Measurements from ENCODE around the gene ATAD5. TPM values are rescaled to one million over a fixed set of nuclear protein-coding genes. Genes with fewer than 3 reads are reported as not detected.
"Not testable (repeated sequence)": the region's sequence is repeated elsewhere in the genome, so short reads cannot be mapped to it uniquely, and the experiment has no call there.

ATAD5 gene
- total and polyA plus RNA-seq, 8 donors: 0.15 to 9.7 (median 0.97) TPM

DNA sequence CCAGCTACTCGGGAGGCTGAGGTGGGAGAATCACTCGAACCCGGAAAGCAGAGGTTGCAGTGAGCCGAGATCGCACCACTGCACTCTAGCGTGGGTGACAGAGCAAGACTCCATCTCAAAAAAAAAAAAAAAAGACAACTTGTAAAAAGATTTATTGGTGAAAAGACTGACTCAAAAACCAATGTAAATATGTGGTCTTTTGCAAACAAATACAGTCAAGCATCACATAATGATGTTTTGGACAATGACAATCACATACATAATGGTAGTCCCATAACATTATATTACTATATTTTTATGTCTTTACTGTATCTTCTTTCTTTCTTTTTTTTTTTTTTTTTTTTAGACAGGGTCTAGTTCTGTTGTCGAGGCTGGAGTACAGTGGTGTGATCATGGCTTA, 15.6 kb upstream of the ATAD5 start:
- TF ChIP-seq, protein P1, sequence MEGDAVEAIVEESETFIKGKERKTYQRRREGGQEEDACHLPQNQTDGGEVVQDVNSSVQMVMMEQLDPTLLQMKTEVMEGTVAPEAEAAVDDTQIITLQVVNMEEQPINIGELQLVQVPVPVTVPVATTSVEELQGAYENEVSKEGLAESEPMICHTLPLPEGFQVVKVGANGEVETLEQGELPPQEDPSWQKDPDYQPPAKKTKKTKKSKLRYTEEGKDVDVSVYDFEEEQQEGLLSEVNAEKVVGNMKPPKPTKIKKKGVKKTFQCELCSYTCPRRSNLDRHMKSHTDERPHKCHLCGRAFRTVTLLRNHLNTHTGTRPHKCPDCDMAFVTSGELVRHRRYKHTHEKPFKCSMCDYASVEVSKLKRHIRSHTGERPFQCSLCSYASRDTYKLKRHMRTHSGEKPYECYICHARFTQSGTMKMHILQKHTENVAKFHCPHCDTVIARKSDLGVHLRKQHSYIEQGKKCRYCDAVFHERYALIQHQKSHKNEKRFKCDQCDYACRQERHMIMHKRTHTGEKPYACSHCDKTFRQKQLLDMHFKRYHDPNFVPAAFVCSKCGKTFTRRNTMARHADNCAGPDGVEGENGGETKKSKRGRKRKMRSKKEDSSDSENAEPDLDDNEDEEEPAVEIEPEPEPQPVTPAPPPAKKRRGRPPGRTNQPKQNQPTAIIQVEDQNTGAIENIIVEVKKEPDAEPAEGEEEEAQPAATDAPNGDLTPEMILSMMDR (IDR thresholded peaks at IDR 0.05): no peak
- no peak for TF ChIP-seq POLR2A (IDR thresholded peaks at IDR 0.05)
- TF ChIP-seq EP300 (IDR thresholded peaks at IDR 0.05): no peak
- no peak for TF ChIP-seq POLR2AphosphoS5 (IDR thresholded peaks at IDR 0.05)
- WGBS, 5 donors: 96 to 99% (median 97%) methylated on average over 7 of the region's 7 CpGs

DNA sequence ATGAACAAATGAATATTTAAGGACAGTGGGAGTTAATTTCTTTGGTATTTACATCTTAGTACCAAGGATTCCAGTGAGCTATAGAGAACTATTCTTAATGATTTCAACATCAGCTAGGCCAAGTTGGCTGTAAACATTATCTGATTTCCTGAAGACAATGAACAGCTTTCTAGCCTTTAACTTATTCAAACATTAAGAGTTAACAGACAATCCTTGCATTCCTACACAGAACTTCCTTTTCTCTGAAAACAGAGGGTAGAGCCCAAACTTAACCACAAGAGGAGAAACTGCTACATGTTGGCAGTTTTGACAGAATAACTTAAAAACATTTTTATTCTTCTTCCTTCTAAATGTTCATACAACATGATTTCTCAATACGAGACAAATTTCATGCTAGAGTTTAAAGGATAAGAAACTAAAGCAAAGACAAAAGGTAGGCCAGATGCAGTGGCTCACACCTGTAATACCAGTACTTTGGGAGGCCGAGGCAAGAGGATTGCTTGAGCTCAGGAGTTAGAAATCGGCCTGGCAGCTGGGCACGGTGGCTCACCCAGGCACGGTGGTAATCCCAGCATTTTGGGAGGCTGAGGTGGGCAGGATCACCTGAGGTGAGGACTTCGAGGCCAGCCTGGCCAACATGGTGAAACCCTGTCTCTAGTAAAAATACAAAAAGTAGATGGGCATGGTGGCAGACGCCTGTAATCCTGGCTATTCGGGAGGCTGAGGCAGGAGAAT, 11.6 kb upstream of the ATAD5 start:
- intact Hi-C loops (cut with DNase I; ENCODE audit: low total_unique reads): no loop called here
- H3K27ac ChIP-seq: peak overlapping the region in 2 of 5 donors; percentile 38 to 44
- no peak for DNase-seq

More for the DNA sequence above, 15.6 kb upstream of the ATAD5 start:
- Histone ChIP-seq H3K4me3 (no peak overlapping the region), H3K27me3 (no peaks in the 10 kb centered on the region), H3K36me3 (peaks cover 0 to 5% (median 0%) of the 10 kb centered on the region in 4 donors), H3K9me3 (no peaks in the 10 kb centered on the region), H3K27ac (no peak overlapping the region), H3K4me1 (peaks cover 0 to 40% (median 9%) of the 10 kb centered on the region in 4 donors)
- intact Hi-C loops (cut with DNase I; ENCODE audit: low total_unique reads): no loop called here
- DNase-seq: no peak

DNA sequence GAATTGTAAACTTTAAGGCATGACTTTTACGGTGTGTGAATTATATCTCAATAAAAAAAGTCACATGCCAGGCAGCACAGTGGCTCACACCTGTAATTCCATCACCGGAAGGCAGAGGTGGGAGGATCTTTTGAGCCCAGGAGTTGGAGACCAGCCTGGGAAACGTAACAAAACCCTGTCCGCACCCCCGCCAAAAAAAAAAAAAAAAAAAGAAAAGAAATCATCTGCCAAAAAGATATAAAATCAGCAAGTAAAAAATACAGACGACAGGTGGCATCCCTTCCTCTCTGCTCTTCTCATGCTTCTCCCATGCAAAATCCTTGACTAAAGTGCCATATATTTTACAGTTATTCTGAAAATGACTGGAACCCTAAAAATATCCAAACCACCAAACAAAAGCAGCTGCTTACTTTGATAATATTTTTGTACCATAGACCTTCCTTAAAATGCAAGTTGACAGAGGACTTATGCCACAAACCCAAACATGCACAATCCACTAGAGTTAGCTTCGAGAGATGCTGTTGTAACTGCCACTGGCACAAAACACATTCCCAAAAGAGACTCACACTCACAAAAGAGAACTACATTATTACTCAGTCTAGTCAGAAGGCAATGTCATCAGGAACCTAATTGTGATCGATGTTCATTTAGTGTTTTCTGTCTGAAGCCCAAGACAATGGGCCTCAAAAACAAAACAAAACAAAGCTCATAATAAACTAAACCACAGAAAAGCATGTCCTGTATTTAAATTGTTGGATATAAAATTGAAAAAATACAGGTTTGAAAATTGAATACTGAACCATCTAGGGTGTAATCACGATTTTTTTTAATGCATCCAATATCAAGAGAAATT, 9.7 kb upstream of the ATAD5 start:
- peaks cover 14 to 62% (median 36%) of the 10 kb centered on the region in 4 donors for H3K4me1 ChIP-seq
- no peaks in the 10 kb centered on the region for H3K9me3 ChIP-seq
- intact Hi-C loops (cut with DNase I; ENCODE audit: low total_unique reads): no loop called here
- peak overlapping the region in 2 of 5 donors; percentile 44 to 87 for H3K27ac ChIP-seq
- TF ChIP-seq EP300 (IDR thresholded peaks at IDR 0.05) (no peak), POLR2AphosphoS5 (IDR thresholded peaks at IDR 0.05) (no peak), POLR2A (IDR thresholded peaks at IDR 0.05) (no peak)
- TF ChIP-seq, protein P1 (IDR thresholded peaks at IDR 0.05): no peak
- peak overlapping the region in 2 of 4 donors; percentile 8 to 74 for H3K4me3 ChIP-seq
- no peak for DNase-seq
- no peaks in the 10 kb centered on the region for H3K27me3 ChIP-seq
- peaks cover 0 to 4% (median 0%) of the 10 kb centered on the region in 4 donors for H3K36me3 ChIP-seq
- 54 to 69% (median 64%) methylated on average over 9 of the region's 9 CpGs for WGBS, 5 donors

More for the DNA sequence above, 11.6 kb upstream of the ATAD5 start:
- Histone ChIP-seq H3K4me3 (no peak overlapping the region), H3K4me1 (peaks cover 14 to 53% (median 27%) of the 10 kb centered on the region in 4 donors), H3K36me3 (peaks cover 0 to 4% (median 0%) of the 10 kb centered on the region in 4 donors), H3K9me3 (no peaks in the 10 kb centered on the region), H3K27me3 (no peaks in the 10 kb centered on the region)
- TF ChIP-seq POLR2AphosphoS5 (IDR thresholded peaks at IDR 0.05) (no peak), EP300 (IDR thresholded peaks at IDR 0.05) (no peak), POLR2A (IDR thresholded peaks at IDR 0.05) (no peak)
- TF ChIP-seq, protein P1 (IDR thresholded peaks at IDR 0.05): no peak
- 81 to 90% (median 84%) methylated on average over 8 of the region's 8 CpGs for WGBS, 5 donors

DNA sequence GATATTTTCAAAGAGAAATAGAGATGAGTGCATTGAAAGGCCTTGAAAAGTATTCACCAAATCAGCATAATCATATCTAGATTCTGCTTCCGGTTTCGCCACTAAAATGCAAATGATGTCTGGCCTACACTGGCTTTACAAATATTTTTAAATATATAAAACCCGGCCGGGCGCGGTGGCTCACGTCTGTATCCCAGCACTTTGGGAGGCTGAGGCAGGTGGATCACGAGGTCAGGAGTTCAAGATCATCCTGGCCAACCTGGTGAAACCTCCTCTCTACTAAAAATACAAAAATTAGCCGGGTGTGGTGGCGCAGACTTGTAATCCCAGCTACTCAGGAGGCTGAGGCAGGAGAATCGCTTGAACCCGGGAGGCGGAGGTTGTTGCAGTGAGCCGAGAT, 8.8 kb upstream of the ATAD5 start:
- H3K27me3 ChIP-seq; intact Hi-C loops (cut with DNase I; ENCODE audit: low total_unique reads); H3K36me3 ChIP-seq; DNase-seq; H3K9me3 ChIP-seq: not testable (repeated sequence)
- 62 to 82% (median 73%) methylated on average over 14 of the region's 14 CpGs for WGBS, 5 donors
- peaks cover 14 to 62% (median 36%) of the 10 kb centered on the region in 4 donors for H3K4me1 ChIP-seq
- peak overlapping the region in 4 of 5 donors; percentile 20 to 89 (median 88) for H3K27ac ChIP-seq
- H3K4me3 ChIP-seq: peak overlapping the region; percentile 1 to 98 (median 79)

All from stomach (tissue), 9 donors.